Measurements from ENCODE around the gene IL21.
"Not testable (repeated sequence)": the region's sequence is repeated elsewhere in the genome, so short reads cannot be mapped to it uniquely, and the experiment has no call there.

IL21 gene

GRCh38 chr4:122621016-122621507 is at the start of gene IL21:
Gene IL21 (minus strand): TSS chr4:122621066. CDS start chr4:122621011, 55 bp downstream.
- DNase-seq (ENCODE audit: low read depth), result no peak

- no peak for DNase-seq (ENCODE audit: low read depth)
Observed at GRCh38 chr4:122669911-122670738, 49.3 kb upstream of the IL21 start.

- no peak for DNase-seq (ENCODE audit: low read depth)
Observed at GRCh38 chr4:122668241-122668640, 47.4 kb upstream of the IL21 start.

GRCh38 chr4:122666527-122667245 is 45.8 kb upstream of the IL21 start:
- DNase-seq (ENCODE audit: low read depth), result no peak

GRCh38 chr4:122665161-122665929 is 44.5 kb upstream of the IL21 start:
- DNase-seq (ENCODE audit: low read depth), result no peak

GRCh38 chr4:122663814-122664610 is 43.1 kb upstream of the IL21 start:
- no peak for DNase-seq (ENCODE audit: low read depth)

- no peak for DNase-seq (ENCODE audit: low read depth)
Observed at GRCh38 chr4:122663291-122663690, 42.4 kb upstream of the IL21 start.

GRCh38 chr4:122662701-122663100 is 41.8 kb upstream of the IL21 start:
- no peak for DNase-seq (ENCODE audit: low read depth)

GRCh38 chr4:122661176-122662160 is 40.6 kb upstream of the IL21 start:
- DNase-seq (ENCODE audit: low read depth), result no peak

GRCh38 chr4:122658818-122659295 is 38.0 kb upstream of the IL21 start:
- DNase-seq (ENCODE audit: low read depth), result no peak

- DNase-seq (ENCODE audit: low read depth), result no peak
Observed at GRCh38 chr4:122658377-122658776, 37.5 kb upstream of the IL21 start.

- DNase-seq (ENCODE audit: low read depth), result no peak
Observed at GRCh38 chr4:122657553-122657952, 36.7 kb upstream of the IL21 start.

- not testable (repeated sequence) for DNase-seq (ENCODE audit: low read depth)
Observed at GRCh38 chr4:122656583-122656982, 35.7 kb upstream of the IL21 start.

- DNase-seq (ENCODE audit: low read depth), result peak; percentile 38
Observed at GRCh38 chr4:122652379-122652778, 31.5 kb upstream of the IL21 start.

- no peak for DNase-seq (ENCODE audit: low read depth)
Observed at GRCh38 chr4:122650148-122650547, 29.3 kb upstream of the IL21 start.

- no peak for DNase-seq (ENCODE audit: low read depth)
Observed at GRCh38 chr4:122647656-122648055, 26.8 kb upstream of the IL21 start.

GRCh38 chr4:122643257-122643656 is 22.4 kb upstream of the IL21 start:
- no peak for DNase-seq (ENCODE audit: low read depth)

GRCh38 chr4:122639181-122639580 is 18.3 kb upstream of the IL21 start:
- DNase-seq (ENCODE audit: low read depth), result no peak

- no peak for DNase-seq (ENCODE audit: low read depth)
Observed at GRCh38 chr4:122636697-122637096, 15.8 kb upstream of the IL21 start.

- no peak for DNase-seq (ENCODE audit: low read depth)
Observed at GRCh38 chr4:122635205-122635604, 14.3 kb upstream of the IL21 start.

Data from activated T-cell treated with anti-CD3 and anti-CD28 coated beads for 48 hours (primary cell).